Peyer's patch (tissue), 4 donors: ENCODE results near the gene ACIN1.

ENCODE experiments used
- CTCF ChIP-seq, 6 experiments: fragments of 450-650 bp in 4 of 6; fragments of 200-600 bp in 2 of 6; sonication (generic) in 1 of 6; IDR thresholded peaks; one replicate each; pipeline ENCODE4 v1.5.1; 2017 to 2019; ENCODE audit warnings: antibody characterized with exemption in 6 of 6, mild to moderate bottlenecking in 3 of 6, moderate library complexity in 1 of 6
- POLR2A ChIP-seq, 2 donors: fragments of 450-650 bp; IDR thresholded peaks; one replicate each; pipeline ENCODE4 v1.5.1; 2017; ENCODE audit warnings: antibody characterized with exemption in 2 of 2, mild to moderate bottlenecking in 2 of 2, moderate library complexity in 2 of 2

GRCh38 chr14:23017091-23017490, 77.8 kb downstream of the ACIN1 start:
- TF ChIP-seq CTCF (IDR thresholded peaks at IDR 0.05): no peak
- TF ChIP-seq POLR2A (IDR thresholded peaks at IDR 0.05): no peak
